Activated CD8-positive, alpha-beta T cell treated with anti-CD3 and anti-CD28 coated beads, Interleukin-2, amount 10 ng/mL, durations not matched to agents 7 days and 5 days (primary cell): ENCODE measurements around the gene SETD6. TPM values are rescaled to one million over a fixed set of nuclear protein-coding genes. Genes with fewer than 3 reads are reported as not detected.

Experiments
- ATAC-seq: fragments of 150-1000 bp; cut with Tn5 transposase; one replicate; pipeline ENCODE4 v1.10.0; 2021; ENCODE audit warnings: moderate library complexity
- CTCF ChIA-PET: fragments of 350-600 bp; sonication (Branson Sonifier 250); formaldehyde crosslinking; loops from one replicate; lab custom pipeline; 2021; ENCODE audit warnings: antibody characterized with exemption; lab: Charles Lee
- POLR2A ChIA-PET: fragments of 350-600 bp; sonication (Branson Sonifier 250); formaldehyde crosslinking; loops from one replicate; lab custom pipeline; 2021; ENCODE audit warnings: antibody characterized with exemption; lab: Charles Lee
- DNase-seq: peaks from one replicate; pipeline ENCODE4 v3.0.0-alpha.2; 2020
- H3K27ac Mint-ChIP-seq: one replicate; pipeline ENCODE4 v1.8.0; 2021; ENCODE audit warnings: mild to moderate bottlenecking, mixed read lengths
- H3K27me3 Mint-ChIP-seq: one replicate; pipeline ENCODE4 v1.8.0; 2021; ENCODE audit warnings: low read depth, mixed read lengths
- H3K36me3 Mint-ChIP-seq: one replicate; pipeline ENCODE4 v1.8.0; 2021; ENCODE audit warnings: low read depth, mixed read lengths
- H3K4me1 Mint-ChIP-seq: one replicate; pipeline ENCODE4 v1.8.0; 2021; ENCODE audit warnings: low read depth, mixed read lengths
- H3K4me3 Mint-ChIP-seq: one replicate; pipeline ENCODE4 v1.8.0; 2021; ENCODE audit warnings: mild to moderate bottlenecking, mixed read lengths
- H3K9me3 Mint-ChIP-seq: one replicate; pipeline ENCODE4 v1.8.0; 2022; ENCODE audit warnings: mixed read lengths; ENCODE audit not compliant: insufficient read depth
- total RNA-seq, 2 experiments: library from RNA; stranded (reverse); gene quantifications; one replicate each; pipeline ENCODE4 v1.2.3, GENCODE V29; 2021

Gene SETD6
- total RNA-seq, 2 experiments from 2014 or later, result 16.0 to 16.9 TPM

DNA sequence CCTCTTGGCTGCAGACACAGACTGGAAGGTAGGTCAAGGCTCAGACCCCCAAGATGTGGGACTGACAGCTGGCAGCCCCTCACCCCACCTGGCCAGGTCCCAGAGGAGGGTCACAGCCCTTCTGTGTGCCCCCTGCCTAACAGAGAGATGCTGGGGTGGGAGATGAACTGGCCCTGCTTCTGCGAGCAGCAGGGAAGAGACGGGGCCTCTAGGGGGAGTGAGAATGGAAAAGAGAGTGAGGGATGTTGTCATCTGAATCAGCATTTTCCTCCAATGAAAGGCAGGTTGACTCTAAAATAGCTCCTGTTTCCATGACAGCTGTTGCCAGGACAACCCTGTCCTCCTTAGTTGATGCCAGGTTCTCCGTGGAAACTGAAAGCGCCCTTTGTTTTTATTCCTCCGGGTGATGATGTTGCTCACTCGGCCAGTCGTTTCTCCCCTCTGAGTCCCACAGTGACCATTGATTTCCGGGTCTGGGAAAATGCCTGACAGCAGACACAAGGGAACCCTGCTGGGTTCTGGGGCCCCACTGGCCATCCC, 20.3 kb upstream of the SETD6 start:
- peaks cover 9% of the 10 kb centered on the region for H3K4me1 Mint-ChIP-seq
- H3K9me3 Mint-ChIP-seq, result no peaks in the 10 kb centered on the region
- ATAC-seq (peak; percentile 72), DNase-seq (peak; percentile 79)
- peaks cover 8% of the 10 kb centered on the region for H3K27me3 Mint-ChIP-seq
- CTCF ChIA-PET, result interaction anchor here (0.9 to 3.2 kb wide), 5 partner anchors 108 to 261 kb away, joined by 3 to 17 read pairs (median 4); no protein-coding TSS in a partner anchor
- POLR2A ChIA-PET, result interaction anchor here (0.6 to 1.3 kb wide), 2 partner anchors 103 to 179 kb away, joined by 3 to 4 read pairs; partner anchors contain the start of gene GINS3
- no peak overlapping the region for H3K4me3 Mint-ChIP-seq
- H3K36me3 Mint-ChIP-seq, result no peaks in the 10 kb centered on the region
- no peak overlapping the region for H3K27ac Mint-ChIP-seq

DNA sequence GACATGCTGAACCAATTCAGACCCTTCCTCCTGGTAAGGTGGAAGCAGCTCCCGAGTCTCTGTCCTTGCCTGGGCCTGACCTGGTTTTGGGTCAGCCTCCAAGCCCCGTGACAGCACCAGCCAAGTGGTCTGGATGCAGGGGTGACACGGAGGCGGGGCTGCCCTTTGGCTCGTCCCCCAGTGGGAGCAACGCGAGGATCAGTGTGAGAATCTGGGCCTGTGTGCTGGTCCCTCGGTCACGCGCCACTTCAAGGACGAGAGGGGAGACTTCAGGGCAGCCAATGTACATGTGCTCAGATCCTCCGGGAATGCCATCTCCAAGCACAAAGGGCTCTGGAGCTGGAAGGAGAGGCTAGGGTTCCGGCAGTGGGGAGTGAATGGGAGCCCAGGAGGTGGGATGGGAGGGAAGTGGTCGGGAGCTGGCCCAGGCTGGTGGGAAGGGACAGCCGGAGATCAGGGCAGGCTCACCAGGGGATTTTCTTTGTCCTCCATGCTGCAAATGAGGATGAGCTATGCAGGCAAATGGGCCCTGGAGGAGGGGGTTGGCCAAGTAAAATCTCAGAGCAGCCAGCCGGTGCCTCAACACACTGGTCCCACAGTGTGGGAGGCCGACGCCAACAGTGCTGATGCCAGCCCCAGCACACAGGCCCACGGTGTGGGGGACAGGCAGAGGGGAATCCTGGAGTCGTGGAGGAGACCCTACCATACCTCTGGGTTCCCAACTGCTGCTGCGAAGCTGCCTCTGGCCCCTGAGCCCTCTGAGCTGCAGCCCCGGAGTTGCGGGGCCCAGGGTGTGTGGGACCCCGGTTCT, 19.6 kb upstream of the SETD6 start:
- H3K4me1 Mint-ChIP-seq, result peaks cover 9% of the 10 kb centered on the region
- DNase-seq, result no peak
- no peaks in the 10 kb centered on the region for H3K9me3 Mint-ChIP-seq
- POLR2A ChIA-PET, result interaction anchor here (1.3 kb wide), 1 partner anchor 104 kb away, joined by 4 read pairs; the partner anchor contains the start of gene GINS3
- no peak overlapping the region for H3K4me3 Mint-ChIP-seq
- H3K27ac Mint-ChIP-seq, result no peak overlapping the region
- no peaks in the 10 kb centered on the region for H3K36me3 Mint-ChIP-seq
- CTCF ChIA-PET, result interaction anchor here (0.9 to 3.2 kb wide), 6 partner anchors 8 to 260 kb away, joined by 3 to 17 read pairs (median 4); no protein-coding TSS in a partner anchor
- peaks cover 14% of the 10 kb centered on the region for H3K27me3 Mint-ChIP-seq
- no peak for ATAC-seq

DNA sequence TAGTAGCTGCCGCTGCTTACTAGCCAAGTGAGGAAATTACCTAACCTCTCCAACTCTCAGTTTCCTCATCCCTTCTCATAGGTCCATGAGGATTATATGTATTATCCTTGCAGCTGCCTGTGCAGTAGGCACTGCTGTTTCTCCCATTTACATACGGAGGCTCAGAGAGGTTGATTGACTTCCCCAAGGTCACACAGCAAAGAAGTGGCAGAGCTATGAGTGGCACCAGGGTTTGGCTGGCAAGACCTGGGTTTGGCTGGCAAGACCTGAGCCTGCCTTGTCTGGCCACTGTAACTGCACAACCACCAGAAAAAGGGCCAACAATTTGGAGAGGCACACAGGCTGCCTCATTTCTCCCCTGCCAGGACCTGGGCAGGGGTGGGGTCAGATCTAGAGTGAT, 17.8 kb upstream of the SETD6 start:
- Mint-ChIP-seq H3K27me3 (peaks cover 19% of the 10 kb centered on the region), H3K4me3 (no peak overlapping the region), H3K27ac (no peak overlapping the region), H3K36me3 (no peaks in the 10 kb centered on the region), H3K9me3 (no peaks in the 10 kb centered on the region), H3K4me1 (peaks cover 16% of the 10 kb centered on the region)
- POLR2A ChIA-PET, result no interaction called here
- ATAC-seq (no peak), DNase-seq (no peak)
- CTCF ChIA-PET, result no interaction called here

DNA sequence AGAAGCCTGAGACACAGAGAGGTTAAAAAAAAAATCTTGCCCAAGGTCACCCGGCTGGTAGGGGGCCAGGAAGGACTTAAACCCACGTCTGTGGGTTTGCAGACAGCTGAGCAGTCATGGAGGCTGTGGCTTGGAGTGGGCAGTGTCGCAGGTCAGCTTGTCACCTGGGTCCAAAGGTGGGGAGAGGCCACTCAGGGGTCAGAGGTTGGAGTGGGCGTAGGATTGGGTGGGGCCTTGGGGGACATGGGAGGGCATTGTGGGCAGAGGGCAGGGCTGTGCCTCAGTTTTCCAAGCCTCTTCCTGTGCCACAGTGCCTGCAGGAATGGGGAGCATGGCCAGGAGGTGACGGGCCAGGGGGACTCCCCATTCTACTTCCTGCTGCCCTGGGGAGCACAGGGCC, 17.4 kb upstream of the SETD6 start:
- Mint-ChIP-seq H3K36me3 (no peaks in the 10 kb centered on the region), H3K9me3 (no peaks in the 10 kb centered on the region), H3K4me3 (no peak overlapping the region), H3K4me1 (peaks cover 16% of the 10 kb centered on the region), H3K27ac (no peak overlapping the region), H3K27me3 (peaks cover 19% of the 10 kb centered on the region)
- ATAC-seq, result no peak
- POLR2A ChIA-PET, result no interaction called here
- CTCF ChIA-PET, result no interaction called here
- no peak for DNase-seq

DNA sequence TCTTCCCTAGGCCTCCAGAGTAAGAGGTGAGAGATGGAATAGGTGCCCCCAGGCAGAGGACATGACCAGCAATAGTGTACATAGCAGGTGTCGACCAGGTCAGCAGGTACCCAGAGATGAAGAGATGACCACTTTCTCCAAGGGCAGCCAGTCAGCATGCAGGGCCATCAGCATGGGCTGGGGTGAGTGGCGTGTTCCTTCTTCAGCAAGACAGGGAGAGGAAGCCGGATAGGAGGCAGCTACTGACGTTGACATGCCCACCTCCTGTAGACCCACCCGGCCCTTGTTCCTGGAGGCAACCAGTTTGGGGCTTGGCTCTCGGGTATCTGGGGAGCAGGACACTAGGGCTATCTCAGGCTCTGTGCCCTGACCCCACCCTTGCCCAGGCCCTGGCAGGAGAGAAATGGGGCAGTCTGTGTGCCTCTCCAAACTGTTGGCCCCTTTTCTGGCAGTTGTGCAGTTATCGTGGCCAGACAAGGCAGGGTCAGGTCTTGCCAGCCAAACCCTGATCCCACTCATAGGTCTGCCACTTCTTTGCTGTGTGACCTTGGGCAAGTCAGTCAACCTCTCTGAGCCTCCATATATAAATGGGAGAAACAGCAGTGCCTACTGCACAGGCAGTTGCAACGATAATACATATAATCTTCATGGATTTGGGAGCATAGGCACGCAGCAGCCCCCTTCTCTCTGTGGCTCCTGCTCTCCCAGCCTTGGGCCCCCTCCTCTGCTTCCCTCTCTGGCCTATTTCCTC, 16.8 kb upstream of the SETD6 start:
- CTCF ChIA-PET, result interaction anchor here (1.5 kb wide), 1 partner anchor 9 kb away, joined by 4 read pairs; no protein-coding TSS in a partner anchor
- no peaks in the 10 kb centered on the region for H3K9me3 Mint-ChIP-seq
- peaks cover 17% of the 10 kb centered on the region for H3K27me3 Mint-ChIP-seq
- H3K27ac Mint-ChIP-seq, result no peak overlapping the region
- ATAC-seq, result no peak
- H3K4me1 Mint-ChIP-seq, result peaks cover 16% of the 10 kb centered on the region
- DNase-seq, result no peak
- no peaks in the 10 kb centered on the region for H3K36me3 Mint-ChIP-seq
- POLR2A ChIA-PET, result no interaction called here
- no peak overlapping the region for H3K4me3 Mint-ChIP-seq

DNA sequence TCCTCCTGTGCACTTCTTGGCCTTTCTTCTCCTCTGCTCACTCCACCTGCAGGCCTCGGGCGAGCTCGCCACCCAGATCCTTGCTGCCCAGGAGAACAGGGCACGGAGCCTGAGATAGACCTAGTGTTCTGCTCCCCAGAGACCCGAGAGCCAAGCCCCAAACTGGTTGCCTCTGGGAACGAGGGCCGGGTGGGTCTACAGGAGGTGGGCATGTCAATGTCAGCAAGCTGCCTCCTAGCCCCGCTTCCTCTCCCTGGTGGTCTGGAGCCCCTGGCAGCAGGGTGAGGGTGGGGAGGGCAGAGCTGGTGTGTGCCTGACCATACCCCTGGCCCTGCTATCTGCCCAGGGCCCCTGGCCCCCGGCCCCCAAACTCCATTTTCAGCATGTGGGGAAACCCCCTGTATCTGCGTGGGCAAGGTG, 16.2 kb upstream of the SETD6 start:
- ATAC-seq, result no peak
- DNase-seq, result no peak
- Mint-ChIP-seq H3K4me1 (peaks cover 16% of the 10 kb centered on the region), H3K9me3 (no peaks in the 10 kb centered on the region), H3K27me3 (peaks cover 17% of the 10 kb centered on the region), H3K4me3 (no peak overlapping the region), H3K27ac (no peak overlapping the region), H3K36me3 (no peaks in the 10 kb centered on the region)
- CTCF ChIA-PET, result interaction anchor here (1.3 to 1.7 kb wide), 3 partner anchors 10 to 162 kb away, joined by 4 to 5 read pairs (median 4); no protein-coding TSS in a partner anchor
- POLR2A ChIA-PET, result no interaction called here

DNA sequence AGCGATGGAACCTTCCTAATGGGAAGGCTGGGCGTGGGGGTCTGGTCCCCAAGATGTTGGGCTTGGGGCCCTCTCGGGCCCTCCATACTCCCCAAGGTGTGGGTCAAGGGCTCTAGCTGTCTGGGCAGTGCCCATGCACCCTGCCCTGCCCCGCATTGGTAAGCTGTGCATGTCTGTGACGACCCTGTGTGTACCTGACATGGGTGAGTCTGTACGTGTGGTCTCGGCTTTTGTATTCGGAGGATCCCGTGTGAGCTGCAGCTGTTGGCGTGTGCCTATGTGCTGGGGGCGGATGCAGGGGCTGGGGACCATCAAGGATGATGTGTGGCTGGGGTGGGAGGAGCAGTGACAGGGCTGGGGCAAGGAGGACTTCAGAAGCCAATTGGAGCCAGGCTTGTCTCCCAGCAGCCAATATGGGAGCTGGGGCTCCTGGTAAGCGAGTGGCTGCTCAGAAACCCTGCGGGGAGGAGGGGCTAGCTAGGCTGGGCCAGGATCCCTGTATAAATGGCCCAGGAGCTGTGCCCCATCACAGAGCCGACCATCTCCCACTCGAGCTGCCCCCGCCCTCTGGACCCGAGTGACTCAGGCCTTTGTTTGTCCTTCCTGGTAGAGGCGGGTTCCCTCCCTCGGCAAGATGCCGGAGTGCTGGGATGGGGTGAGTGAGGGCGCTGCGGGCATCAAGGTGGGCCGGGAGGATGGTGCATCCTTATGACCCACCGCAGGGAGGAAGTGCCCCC, 15.5 kb upstream of the SETD6 start, which contains the start of gene NDRG4:
NDRG4 (plus strand) TSS at position 529 of the 737 bp plus-strand sequence; CDS start at position 635, 106 bp downstream.
- Mint-ChIP-seq H3K36me3 (no peaks in the 10 kb centered on the region), H3K27ac (no peak within 1 kb of the TSS), H3K27me3 (peaks cover 17% of the 10 kb centered on the region), H3K4me1 (peaks cover 15% of the 10 kb centered on the region), H3K4me3 (no peak within 1 kb of the TSS), H3K9me3 (no peaks in the 10 kb centered on the region)
- CTCF ChIA-PET, result interaction anchor here (1.1 to 1.7 kb wide), 5 partner anchors 10 to 243 kb away, joined by 3 to 5 read pairs (median 4); no protein-coding TSS in a partner anchor
- POLR2A ChIA-PET, result no interaction called here
- peak; percentile 20 for ATAC-seq
- DNase-seq, result no peak

DNA sequence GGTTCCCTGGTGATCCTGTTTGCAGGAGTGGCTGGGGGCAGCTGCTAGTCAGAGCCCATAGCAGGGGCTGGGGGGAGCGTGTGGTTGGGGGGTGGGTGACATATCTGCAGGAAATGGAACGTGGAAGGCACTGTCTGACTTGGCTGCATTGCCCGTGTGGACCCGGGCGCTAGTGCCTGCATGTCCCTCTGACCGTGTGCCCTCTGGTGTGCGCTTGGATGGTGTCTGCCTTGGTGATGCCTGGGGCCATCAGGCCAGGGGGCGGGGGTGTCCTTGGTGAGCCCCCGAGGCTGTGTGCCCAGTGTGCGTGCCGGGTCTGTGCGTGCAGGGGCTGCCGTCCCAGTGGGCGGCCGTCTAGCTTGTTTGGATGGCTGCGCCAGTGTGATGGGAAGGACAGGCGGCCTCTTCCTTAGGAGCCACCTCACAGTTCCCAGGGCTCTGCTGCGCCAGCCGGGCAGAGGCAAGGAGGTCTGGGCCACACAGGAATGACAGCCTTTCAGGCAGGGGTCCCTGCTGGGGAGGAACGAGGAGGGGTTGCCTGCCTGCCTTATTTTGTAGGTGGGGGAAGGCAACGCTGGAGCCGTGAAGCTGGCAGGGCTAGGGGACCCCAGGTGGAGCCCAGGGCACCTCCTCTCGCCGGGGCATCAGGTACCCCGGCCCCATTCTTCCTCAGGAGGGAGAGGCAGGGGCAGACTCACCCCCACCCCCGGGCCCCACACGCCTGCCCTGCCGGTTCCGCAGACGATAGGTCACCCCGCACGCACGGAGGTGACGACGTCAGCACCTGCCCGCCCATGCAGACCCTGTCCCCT, 14.7 kb upstream of the SETD6 start:
- POLR2A ChIA-PET, result no interaction called here
- H3K4me1 Mint-ChIP-seq, result peaks cover 7% of the 10 kb centered on the region
- no peak overlapping the region for H3K27ac Mint-ChIP-seq
- ATAC-seq (peak; percentile 13), DNase-seq (no peak)
- CTCF ChIA-PET, result interaction anchor here (1.1 to 1.7 kb wide), 3 partner anchors 11 to 242 kb away, joined by 3 to 4 read pairs (median 3); no protein-coding TSS in a partner anchor
- no peaks in the 10 kb centered on the region for H3K9me3 Mint-ChIP-seq
- H3K36me3 Mint-ChIP-seq, result no peaks in the 10 kb centered on the region
- H3K4me3 Mint-ChIP-seq, result no peak overlapping the region
- peaks cover 17% of the 10 kb centered on the region for H3K27me3 Mint-ChIP-seq

DNA sequence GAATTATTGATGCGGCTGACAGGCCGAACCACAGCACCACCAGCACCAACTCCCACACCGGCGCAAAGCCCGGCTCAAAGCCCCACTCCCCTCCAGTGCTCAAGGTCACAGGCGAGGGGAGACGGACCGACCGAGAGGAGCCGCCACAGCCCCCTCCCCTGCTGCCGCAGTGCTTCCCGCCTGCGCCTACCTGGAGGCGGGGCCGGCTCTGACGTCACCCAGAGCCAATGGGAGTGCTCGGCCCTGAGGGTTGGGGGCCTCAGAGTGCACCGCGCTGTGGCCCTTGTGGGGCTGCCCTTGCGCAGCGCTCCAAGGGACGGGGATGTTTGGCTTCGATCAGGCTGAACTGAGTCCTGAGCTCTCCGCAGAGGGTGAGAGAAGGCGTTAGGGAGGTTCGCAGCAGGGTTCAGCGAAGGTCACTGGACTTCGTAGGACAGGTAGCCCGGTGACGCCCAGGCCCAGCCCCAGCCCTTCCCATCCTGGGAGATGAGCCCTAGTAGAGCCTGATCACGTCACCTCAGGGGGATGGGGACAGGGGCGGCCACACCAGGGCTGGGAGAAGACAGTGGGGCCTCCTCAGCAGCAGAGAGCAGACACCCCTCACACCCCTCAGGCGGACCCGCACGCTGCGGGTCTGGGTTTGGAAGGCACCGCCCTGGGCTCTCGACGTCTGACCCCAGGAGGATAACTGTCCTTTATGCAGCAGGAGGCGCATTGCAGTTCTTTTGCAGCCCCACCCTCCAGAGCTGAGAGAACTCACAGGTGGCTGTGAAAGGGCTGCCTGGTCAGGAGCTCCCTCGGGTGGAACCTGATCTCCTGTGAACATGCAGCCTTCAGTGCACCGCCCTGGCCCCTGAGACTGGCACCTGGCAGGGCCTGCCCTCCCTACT, 13.8 kb upstream of the SETD6 start:
- H3K4me3 Mint-ChIP-seq, result peak overlapping the region; percentile 58
- H3K4me1 Mint-ChIP-seq, result peaks cover 6% of the 10 kb centered on the region
- H3K36me3 Mint-ChIP-seq, result no peaks in the 10 kb centered on the region
- no peaks in the 10 kb centered on the region for H3K9me3 Mint-ChIP-seq
- ATAC-seq (peak; percentile 42), DNase-seq (peak; percentile 38)
- ChIA-PET CTCF (interaction anchor here (1.2 kb wide), 1 partner anchor 241 kb away, joined by 3 read pairs; no protein-coding TSS in a partner anchor), POLR2A (no interaction called here)
- peaks cover 17% of the 10 kb centered on the region for H3K27me3 Mint-ChIP-seq
- H3K27ac Mint-ChIP-seq, result no peak overlapping the region
